ENCODE measurements around the gene ARPC5. TPM values are rescaled to one million over a fixed set of nuclear protein-coding genes. Genes with fewer than 3 reads are reported as not detected.

Gene ARPC5
- total and polyA plus RNA-seq, 8 donors = 130 to 208 (median 147) TPM

DNA sequence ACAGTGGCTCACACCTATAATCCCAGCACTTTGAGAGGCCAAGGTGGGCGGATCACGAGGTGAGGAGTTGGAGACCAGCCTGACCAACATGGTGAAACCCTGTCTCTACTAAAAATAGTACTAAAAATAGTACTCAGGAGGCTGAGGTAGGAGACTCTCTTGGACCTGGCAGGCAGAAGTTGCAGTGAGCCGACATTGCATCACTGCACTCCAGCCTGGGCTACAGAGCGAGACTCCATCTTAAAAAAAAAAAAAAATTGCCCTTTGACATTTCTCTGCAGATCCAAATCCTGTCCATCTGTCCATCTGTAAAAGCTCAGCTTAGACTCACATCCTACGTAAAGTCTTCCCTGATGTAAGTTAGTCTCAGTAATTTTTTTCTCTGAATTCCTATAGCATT lies 39.1 kb downstream of the ARPC5 start:
- H3K27me3 ChIP-seq = no peaks in the 10 kb centered on the region
- no peaks in the 10 kb centered on the region for H3K36me3 ChIP-seq
- no peak overlapping the region for H3K4me3 ChIP-seq
- no peak for DNase-seq
- peaks cover 10 to 60% of the 10 kb centered on the region in 2 donors for H3K4me1 ChIP-seq
- TF ChIP-seq, protein P1, sequence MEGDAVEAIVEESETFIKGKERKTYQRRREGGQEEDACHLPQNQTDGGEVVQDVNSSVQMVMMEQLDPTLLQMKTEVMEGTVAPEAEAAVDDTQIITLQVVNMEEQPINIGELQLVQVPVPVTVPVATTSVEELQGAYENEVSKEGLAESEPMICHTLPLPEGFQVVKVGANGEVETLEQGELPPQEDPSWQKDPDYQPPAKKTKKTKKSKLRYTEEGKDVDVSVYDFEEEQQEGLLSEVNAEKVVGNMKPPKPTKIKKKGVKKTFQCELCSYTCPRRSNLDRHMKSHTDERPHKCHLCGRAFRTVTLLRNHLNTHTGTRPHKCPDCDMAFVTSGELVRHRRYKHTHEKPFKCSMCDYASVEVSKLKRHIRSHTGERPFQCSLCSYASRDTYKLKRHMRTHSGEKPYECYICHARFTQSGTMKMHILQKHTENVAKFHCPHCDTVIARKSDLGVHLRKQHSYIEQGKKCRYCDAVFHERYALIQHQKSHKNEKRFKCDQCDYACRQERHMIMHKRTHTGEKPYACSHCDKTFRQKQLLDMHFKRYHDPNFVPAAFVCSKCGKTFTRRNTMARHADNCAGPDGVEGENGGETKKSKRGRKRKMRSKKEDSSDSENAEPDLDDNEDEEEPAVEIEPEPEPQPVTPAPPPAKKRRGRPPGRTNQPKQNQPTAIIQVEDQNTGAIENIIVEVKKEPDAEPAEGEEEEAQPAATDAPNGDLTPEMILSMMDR (IDR thresholded peaks at IDR 0.05) = no peak
- no peak for ATAC-seq
- H3K9me3 ChIP-seq = no peaks in the 10 kb centered on the region
- H3K27ac ChIP-seq = no peak overlapping the region
- intact Hi-C loops (cut with DNase I) = no loop called here

DNA sequence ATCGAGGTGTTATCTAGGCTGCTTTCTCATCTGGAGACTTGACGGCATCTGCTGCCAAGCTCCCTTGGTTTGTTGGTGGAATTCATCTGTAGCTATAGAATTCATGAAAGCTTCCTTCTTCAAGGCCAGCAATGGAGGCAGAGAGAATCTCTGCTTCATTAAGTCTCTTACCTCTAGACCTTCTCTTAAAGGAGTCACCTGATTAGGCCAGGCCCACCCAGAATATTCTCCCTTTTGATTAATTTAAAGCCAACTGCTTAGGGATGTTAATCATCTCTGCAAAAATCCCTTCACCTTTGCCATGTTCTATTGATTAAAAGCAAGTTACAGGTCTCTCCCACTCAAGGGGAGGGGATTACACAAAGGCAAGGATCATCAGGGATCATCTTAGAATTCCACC lies 40.0 kb downstream of the ARPC5 start:
- H3K9me3 ChIP-seq = no peaks in the 10 kb centered on the region
- peaks cover 8 to 58% of the 10 kb centered on the region in 2 donors for H3K4me1 ChIP-seq
- intact Hi-C loops (cut with DNase I) = no loop called here
- no peaks in the 10 kb centered on the region for H3K36me3 ChIP-seq
- no peak overlapping the region for H3K4me3 ChIP-seq
- no peak for ATAC-seq
- no peak overlapping the region for H3K27ac ChIP-seq
- no peak for DNase-seq
- H3K27me3 ChIP-seq = no peaks in the 10 kb centered on the region
- TF ChIP-seq, protein P1 (IDR thresholded peaks at IDR 0.05) = no peak

DNA sequence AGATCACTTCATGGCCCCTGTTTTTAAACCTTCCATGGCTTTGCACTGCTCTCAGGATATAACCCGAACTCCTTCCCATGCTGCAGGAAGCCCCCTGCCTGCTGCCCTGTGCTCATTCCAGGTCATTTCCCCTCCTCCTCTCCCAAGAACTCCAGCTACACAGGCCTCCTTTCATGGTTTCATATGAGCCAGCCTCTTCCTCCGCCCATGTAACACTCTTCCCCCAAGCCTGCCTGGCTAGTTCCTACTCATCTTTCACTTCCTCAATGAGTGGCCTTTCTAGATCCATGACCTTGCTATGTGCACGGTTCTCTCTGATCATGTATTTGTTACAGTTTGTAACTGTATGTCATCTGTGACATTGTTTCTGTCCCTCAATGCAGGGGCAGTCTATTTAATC lies 42.2 kb downstream of the ARPC5 start:
- Histone ChIP-seq H3K4me1 (peaks cover 2 to 40% of the 10 kb centered on the region in 2 donors), H3K9me3 (no peaks in the 10 kb centered on the region), H3K4me3 (no peak overlapping the region), H3K36me3 (no peaks in the 10 kb centered on the region), H3K27ac (peak overlapping the region in 1 of 2 donors; percentile 93), H3K27me3 (no peaks in the 10 kb centered on the region)
- DNase-seq = peak in 1 of 4 donors; percentile 54
- ATAC-seq = peak; percentile 28
- TF ChIP-seq, protein P1 (IDR thresholded peaks at IDR 0.05) = no peak
- intact Hi-C loops (cut with DNase I) = no loop called here

DNA sequence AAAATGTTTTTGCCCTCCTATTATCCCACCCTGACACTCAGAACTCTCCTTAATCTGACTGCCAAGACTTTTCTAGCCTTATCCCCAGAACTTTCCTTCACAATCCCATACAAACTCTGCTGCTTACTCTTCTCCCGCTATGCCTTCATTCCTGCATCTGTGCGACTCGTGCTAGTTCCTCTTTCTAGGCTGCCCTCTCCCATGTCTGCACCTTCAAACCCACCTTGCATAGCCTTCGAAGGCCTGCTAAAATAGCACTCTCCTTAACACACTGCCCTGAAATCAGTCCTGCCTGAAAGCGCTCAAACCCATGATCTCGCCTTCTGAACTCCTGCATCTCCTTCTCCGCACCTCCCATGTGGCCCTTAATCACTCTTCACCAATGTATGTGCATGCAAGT lies 42.9 kb downstream of the ARPC5 start:
- no peaks in the 10 kb centered on the region for H3K27me3 ChIP-seq
- intact Hi-C loops (cut with DNase I) = no loop called here
- no peaks in the 10 kb centered on the region for H3K9me3 ChIP-seq
- peak overlapping the region in 1 of 2 donors; percentile 93 for H3K27ac ChIP-seq
- DNase-seq (no peak), ATAC-seq (no peak)
- no peak overlapping the region for H3K4me3 ChIP-seq
- TF ChIP-seq, protein P1 (IDR thresholded peaks at IDR 0.05) = no peak
- no peaks in the 10 kb centered on the region for H3K36me3 ChIP-seq
- H3K4me1 ChIP-seq = peaks cover 0 to 39% of the 10 kb centered on the region in 2 donors

DNA sequence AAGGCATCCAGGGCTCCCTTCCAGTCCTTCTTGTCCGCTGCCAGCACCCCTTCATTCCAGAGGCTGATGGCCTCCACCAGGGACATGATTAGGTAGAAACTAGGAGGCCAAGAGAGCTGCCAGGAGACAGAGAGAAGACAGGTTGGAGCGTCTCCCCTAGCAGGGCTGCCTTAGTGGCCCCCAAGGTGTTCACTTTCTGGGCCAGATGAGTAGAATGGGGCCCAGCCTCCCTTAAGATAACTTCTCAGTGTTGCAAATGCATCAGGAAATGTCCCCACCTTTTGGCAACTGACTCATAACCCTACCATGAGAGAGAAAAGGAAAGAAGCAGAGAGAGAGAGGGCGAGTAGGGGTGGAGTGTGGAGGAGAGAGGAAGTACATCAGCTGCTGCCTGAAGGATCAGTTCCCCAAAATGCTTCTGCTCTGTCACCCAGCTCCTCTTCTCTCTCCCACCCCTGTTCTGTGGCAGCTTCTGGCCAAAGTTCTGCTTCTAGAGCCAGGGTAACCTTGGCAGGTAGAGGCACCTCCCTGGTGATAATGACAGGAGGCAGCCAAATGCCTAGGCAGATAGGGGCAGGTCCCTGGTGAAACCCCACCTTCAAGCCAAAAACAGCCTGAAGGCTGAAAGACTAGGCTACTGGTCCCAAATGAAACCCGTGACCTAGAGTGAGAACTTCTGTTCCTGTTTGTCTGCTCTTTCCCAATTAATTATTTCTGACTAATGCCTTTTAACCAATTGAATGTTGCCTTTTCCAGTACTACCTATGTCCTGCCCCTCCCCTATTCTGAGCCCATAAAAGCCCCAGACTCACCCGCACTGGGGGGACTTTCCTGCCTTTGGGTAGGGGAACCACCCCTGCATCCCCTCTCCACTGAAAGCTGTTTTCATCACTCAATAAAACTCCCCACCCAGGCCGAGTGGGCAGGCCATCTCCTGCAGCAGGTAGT lies 45.1 kb downstream of the ARPC5 start, which contains the start of gene NCF2:
TSS of gene NCF2 (minus strand) at position 216 of the 948 bp plus-strand sequence. CDS start at position 86, 130 bp downstream.
- ATAC-seq (peak; percentile 81), DNase-seq (peak in 1 of 4 donors; percentile 66)
- TF ChIP-seq, protein P1 (IDR thresholded peaks at IDR 0.05) = no peak
- H3K9me3 ChIP-seq = no peaks in the 10 kb centered on the region
- H3K4me3 ChIP-seq = peak within 1 kb of the TSS; percentile 5 to 50
- H3K36me3 ChIP-seq = peaks cover 0 to 18% of the 10 kb centered on the region in 2 donors
- peaks cover 0 to 57% of the 10 kb centered on the region in 2 donors for H3K4me1 ChIP-seq
- no peaks in the 10 kb centered on the region for H3K27me3 ChIP-seq
- H3K27ac ChIP-seq = peak within 1 kb of the TSS; percentile 76 to 93
- intact Hi-C loops (cut with DNase I) = no loop called here

Data from left lung (tissue), 10 donors.